GM10248 (cell line): ENCODE measurements around the gene TPM1.

Experiments used
- CTCF ChIA-PET: fragments of 300-600 bp; sonication (Branson Sonifier 250); formaldehyde crosslinking; extraction: SDS; loops from one replicate; lab custom pipeline; 2021; ENCODE audit warnings: antibody characterized with exemption; lab: Yijun Ruan, JAX
- POLR2A ChIA-PET: fragments of 350-650 bp; sonication (Branson Sonifier 250); formaldehyde crosslinking; extraction: SDS; loops from one replicate; lab custom pipeline; 2020; ENCODE audit warnings: antibody characterized with exemption; lab: Yijun Ruan, JAX
- DNase-seq: peaks from one replicate; pipeline ENCODE4 v3.0.0; 2012; ENCODE audit errors: extremely low spot score
- TF ChIP-seq, protein P1 (sequence below): IDR thresholded peaks from 2 replicates; pipeline ENCODE4 v1.5.1; 2012; ENCODE audit warnings: mild to moderate bottlenecking, low read depth; ENCODE audit errors: extremely low read depth, missing control alignments, control extremely low read depth

Gene TPM1

DNA sequence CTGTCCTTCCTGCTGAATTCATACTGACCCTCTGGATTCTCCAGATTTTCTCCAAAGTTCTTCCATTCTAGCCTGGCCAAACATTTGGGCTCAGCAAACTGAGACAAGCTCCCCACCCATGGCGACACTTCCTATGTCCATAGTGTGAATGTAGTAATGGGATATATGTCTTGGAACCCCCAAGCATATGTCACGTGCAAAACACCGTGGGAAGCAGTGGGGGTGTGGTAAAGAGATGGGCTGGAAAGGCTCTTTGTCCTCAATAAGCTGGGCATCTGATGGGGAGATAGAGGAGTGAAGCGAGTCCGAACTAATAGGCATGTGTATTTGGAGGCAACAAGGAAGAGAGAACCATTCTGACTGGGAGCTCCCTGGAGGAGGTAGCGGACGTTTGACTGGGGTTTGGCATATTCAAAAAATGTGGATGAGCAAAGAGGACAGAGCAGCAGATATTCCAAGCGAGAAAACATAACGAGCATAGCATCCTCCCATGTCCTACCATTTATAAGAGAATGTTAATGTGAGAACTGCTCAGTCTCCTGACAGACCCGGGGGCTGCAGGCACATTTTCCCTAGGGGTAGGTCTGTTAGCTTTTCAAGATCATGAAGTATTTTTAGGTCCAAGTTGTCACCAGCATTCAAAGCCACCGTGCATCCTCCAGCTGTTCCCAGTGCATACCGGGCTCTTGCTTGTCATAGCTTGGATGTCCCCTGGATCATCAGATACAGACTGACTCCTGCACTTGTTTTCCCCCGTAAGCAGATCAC lies 25.6 kb downstream of the TPM1 start:
- TF ChIP-seq, protein P1, sequence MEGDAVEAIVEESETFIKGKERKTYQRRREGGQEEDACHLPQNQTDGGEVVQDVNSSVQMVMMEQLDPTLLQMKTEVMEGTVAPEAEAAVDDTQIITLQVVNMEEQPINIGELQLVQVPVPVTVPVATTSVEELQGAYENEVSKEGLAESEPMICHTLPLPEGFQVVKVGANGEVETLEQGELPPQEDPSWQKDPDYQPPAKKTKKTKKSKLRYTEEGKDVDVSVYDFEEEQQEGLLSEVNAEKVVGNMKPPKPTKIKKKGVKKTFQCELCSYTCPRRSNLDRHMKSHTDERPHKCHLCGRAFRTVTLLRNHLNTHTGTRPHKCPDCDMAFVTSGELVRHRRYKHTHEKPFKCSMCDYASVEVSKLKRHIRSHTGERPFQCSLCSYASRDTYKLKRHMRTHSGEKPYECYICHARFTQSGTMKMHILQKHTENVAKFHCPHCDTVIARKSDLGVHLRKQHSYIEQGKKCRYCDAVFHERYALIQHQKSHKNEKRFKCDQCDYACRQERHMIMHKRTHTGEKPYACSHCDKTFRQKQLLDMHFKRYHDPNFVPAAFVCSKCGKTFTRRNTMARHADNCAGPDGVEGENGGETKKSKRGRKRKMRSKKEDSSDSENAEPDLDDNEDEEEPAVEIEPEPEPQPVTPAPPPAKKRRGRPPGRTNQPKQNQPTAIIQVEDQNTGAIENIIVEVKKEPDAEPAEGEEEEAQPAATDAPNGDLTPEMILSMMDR: no peak
- CTCF ChIA-PET: interaction anchor here (0.9 to 3.8 kb wide), 3 partner anchors 13 to 26 kb away, joined by 3 to 16 read pairs (median 5); no protein-coding TSS in a partner anchor
- no peak for DNase-seq
- POLR2A ChIA-PET: no interaction called here

DNA sequence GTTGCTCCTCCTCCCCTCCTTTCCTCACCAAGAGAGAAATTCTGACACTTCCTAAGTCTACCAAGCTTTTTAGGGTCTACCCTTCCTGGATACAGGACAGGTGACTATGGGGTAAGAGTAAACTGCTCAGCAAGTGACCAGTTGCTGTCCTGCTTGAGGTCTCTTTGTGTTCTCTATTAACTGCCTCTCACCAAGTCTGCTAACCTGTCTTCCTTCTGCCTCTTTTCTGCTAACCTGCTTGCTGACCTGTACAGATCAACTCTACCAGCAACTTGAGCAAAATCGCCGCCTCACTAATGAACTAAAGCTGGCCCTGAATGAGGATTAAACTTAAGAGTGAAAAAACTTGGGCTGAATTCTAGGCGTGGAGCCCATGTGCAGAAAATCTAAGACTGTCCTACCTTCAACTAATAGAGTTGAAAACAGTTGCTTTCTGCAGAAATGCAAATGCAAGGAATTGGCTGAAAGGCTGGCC lies 27.1 kb downstream of the TPM1 start:
- CTCF ChIA-PET: interaction anchor here (1.4 to 3.8 kb wide), 2 partner anchors 9 to 22 kb away, joined by 3 to 16 read pairs; no protein-coding TSS in a partner anchor
- POLR2A ChIA-PET: no interaction called here

DNA sequence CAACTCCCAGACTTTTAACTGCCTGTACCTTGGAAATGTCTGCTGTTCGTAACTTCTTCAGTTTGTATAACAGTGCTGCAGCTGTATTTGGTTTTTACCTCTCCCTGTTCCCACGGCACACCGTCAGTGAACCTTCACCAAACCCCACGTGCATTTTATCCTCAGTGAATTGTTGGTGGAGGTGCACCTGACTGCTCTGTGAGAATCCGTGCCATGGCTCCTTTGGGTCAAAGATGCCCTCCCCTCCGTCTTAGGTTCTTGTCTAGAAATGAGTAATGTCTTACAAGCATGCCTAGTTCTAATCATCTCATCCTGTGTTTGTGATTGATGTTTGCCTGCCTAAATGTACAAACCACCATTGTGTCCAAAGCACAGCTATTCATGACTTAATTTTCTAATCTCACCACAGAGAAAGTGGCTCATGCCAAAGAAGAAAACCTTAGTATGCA lies 28.2 kb downstream of the TPM1 start:
- ChIA-PET POLR2A (no interaction called here), CTCF (interaction anchor here (1.2 to 1.4 kb wide), 2 partner anchors 10 to 12 kb away, joined by 3 read pairs; no protein-coding TSS in a partner anchor)
- TF ChIP-seq, protein P1: no peak
- no peak for DNase-seq

More for the DNA sequence above, 27.1 kb downstream of the TPM1 start:
- TF ChIP-seq, protein P1: no peak
- DNase-seq: no peak

GRCh38 chr15:63071288-63071909 lies 28.9 kb downstream of the TPM1 start:
- CTCF ChIA-PET: interaction anchor here (1.2 kb wide), 1 partner anchor 13 kb away, joined by 3 read pairs; no protein-coding TSS in a partner anchor
- POLR2A ChIA-PET: no interaction called here
- no peak for DNase-seq
- TF ChIP-seq, protein P1: no peak

DNA sequence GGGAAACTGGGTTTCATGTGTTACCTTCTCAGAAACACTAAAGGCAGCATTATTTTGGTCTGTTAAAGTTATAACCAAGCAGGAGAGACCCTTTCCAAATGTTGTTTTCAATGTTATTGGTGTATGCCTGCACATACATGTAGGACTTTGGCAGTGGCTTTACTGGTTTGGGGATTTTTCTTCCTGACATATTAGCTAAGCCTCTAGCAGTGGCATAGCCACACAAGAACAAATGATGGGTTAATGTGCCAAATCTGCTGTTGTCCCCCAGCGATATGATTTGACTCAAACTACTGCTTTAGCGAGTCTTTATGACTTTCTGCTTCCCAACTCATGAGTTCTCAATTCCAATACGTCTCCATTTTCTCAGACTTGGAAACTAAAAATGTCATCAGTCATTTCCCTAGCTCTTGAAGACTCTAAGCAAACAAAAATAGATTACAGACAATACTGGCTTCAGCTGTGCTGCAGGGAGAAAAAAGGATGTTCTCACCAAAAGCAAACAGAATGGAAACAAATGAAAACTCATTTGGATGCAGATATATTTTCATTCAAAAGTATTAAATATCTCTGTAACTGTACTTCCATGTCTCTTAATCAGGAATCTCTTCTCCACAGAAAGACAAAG lies 29.6 kb downstream of the TPM1 start:
- TF ChIP-seq, protein P1: no peak
- CTCF ChIA-PET: interaction anchor here (1.2 to 2.0 kb wide), 3 partner anchors 14 to 24 kb away, joined by 3 to 13 read pairs (median 4); no protein-coding TSS in a partner anchor
- DNase-seq: no peak
- POLR2A ChIA-PET: no interaction called here

- ChIA-PET CTCF (interaction anchor here (1.8 to 2.0 kb wide), 2 partner anchors 20 to 25 kb away, joined by 4 to 13 read pairs; no protein-coding TSS in a partner anchor), POLR2A (no interaction called here)
- no peak for DNase-seq
- TF ChIP-seq, protein P1: no peak
Observed at GRCh38 chr15:63072809-63073277, 30.3 kb downstream of the TPM1 start.
